Osteocyte (in vitro differentiated cells): ENCODE results near the gene C22orf31. TPM values are rescaled to one million over a fixed set of nuclear protein-coding genes. Genes with fewer than 3 reads are reported as not detected.
"Not testable (repeated sequence)": the region's sequence is repeated elsewhere in the genome, so short reads cannot be mapped to it uniquely, and the experiment has no call there.

Experiments
- DNase-seq: peaks from one replicate; pipeline ENCODE4 v3.0.0; 2021; ENCODE audit warnings: mixed read lengths; ENCODE audit not compliant: unreplicated experiment; ENCODE audit errors: extremely low spot score
- H3K27ac Mint-ChIP-seq: one replicate; pipeline ENCODE4 v1.8.0; 2021; ENCODE audit warnings: mild to moderate bottlenecking, mixed read lengths; ENCODE audit not compliant: unreplicated experiment
- H3K27me3 Mint-ChIP-seq: one replicate; pipeline ENCODE4 v1.8.0; 2021; ENCODE audit warnings: mixed read lengths; ENCODE audit not compliant: unreplicated experiment
- H3K36me3 Mint-ChIP-seq: one replicate; pipeline ENCODE4 v1.8.0; 2021; ENCODE audit warnings: mixed read lengths; ENCODE audit not compliant: unreplicated experiment
- H3K4me1 Mint-ChIP-seq: one replicate; pipeline ENCODE4 v1.8.0; 2021; ENCODE audit warnings: mixed read lengths; ENCODE audit not compliant: unreplicated experiment
- H3K4me3 Mint-ChIP-seq: one replicate; pipeline ENCODE4 v1.8.0; 2021; ENCODE audit warnings: mild to moderate bottlenecking, moderate library complexity, mixed read lengths; ENCODE audit not compliant: unreplicated experiment
- H3K9me3 Mint-ChIP-seq: one replicate; pipeline ENCODE4 v1.8.0; 2021; ENCODE audit warnings: mixed read lengths; ENCODE audit not compliant: unreplicated experiment
- CTCF ChIP-seq: fragments of 200-600 bp; sonication (generic); IDR thresholded peaks from 2 replicates; pipeline ENCODE4 v1.5.0; 2021; ENCODE audit warnings: antibody characterized with exemption, mild to moderate bottlenecking, moderate library complexity
- total RNA-seq: library from RNA; stranded (reverse); gene quantifications from 2 replicates; pipeline ENCODE4 v1.2.1, GENCODE V29; 2021

C22orf31 gene
- total RNA-seq, 1 donor from 2014 or later = not detected

- no peaks in the 10 kb centered on the region for H3K27me3 Mint-ChIP-seq
- H3K27ac Mint-ChIP-seq = no peak overlapping the region
- no peak overlapping the region for H3K4me3 Mint-ChIP-seq
- no peaks in the 10 kb centered on the region for H3K36me3 Mint-ChIP-seq
- H3K4me1 Mint-ChIP-seq = peaks cover 26% of the 10 kb centered on the region
- no peaks in the 10 kb centered on the region for H3K9me3 Mint-ChIP-seq
- no peak for DNase-seq
- TF ChIP-seq CTCF = peak; percentile 96
These were observed 21.0 kb downstream of the C22orf31 start for GRCh38 chr22:29040385-29041275.

GRCh38 chr22:29039684-29040083, 21.9 kb downstream of the C22orf31 start:
- peaks cover 27% of the 10 kb centered on the region for H3K4me1 Mint-ChIP-seq
- not testable (repeated sequence) for H3K4me3 Mint-ChIP-seq, H3K27ac Mint-ChIP-seq, H3K9me3 Mint-ChIP-seq, DNase-seq, H3K27me3 Mint-ChIP-seq, H3K36me3 Mint-ChIP-seq

- Mint-ChIP-seq H3K9me3 (no peaks in the 10 kb centered on the region), H3K4me1 (peaks cover 24% of the 10 kb centered on the region), H3K27me3 (no peaks in the 10 kb centered on the region), H3K27ac (no peak overlapping the region), H3K4me3 (no peak overlapping the region), H3K36me3 (no peaks in the 10 kb centered on the region)
- no peak for DNase-seq
- no peak for TF ChIP-seq CTCF
These were observed 22.5 kb downstream of the C22orf31 start for GRCh38 chr22:29039148-29039547.

- H3K36me3 Mint-ChIP-seq = no peaks in the 10 kb centered on the region
- no peak overlapping the region for H3K4me3 Mint-ChIP-seq
- no peak overlapping the region for H3K27ac Mint-ChIP-seq
- TF ChIP-seq CTCF = no peak
- no peaks in the 10 kb centered on the region for H3K27me3 Mint-ChIP-seq
- no peaks in the 10 kb centered on the region for H3K9me3 Mint-ChIP-seq
- H3K4me1 Mint-ChIP-seq = peaks cover 29% of the 10 kb centered on the region
- no peak for DNase-seq
These were observed 24.2 kb downstream of the C22orf31 start for GRCh38 chr22:29037340-29037932.

- no peak for TF ChIP-seq CTCF
- H3K4me1 Mint-ChIP-seq = peaks cover 45% of the 10 kb centered on the region
- DNase-seq = no peak
- no peaks in the 10 kb centered on the region for H3K27me3 Mint-ChIP-seq
- H3K9me3 Mint-ChIP-seq = no peaks in the 10 kb centered on the region
- H3K27ac Mint-ChIP-seq = peak overlapping the region; percentile 94
- no peaks in the 10 kb centered on the region for H3K36me3 Mint-ChIP-seq
- H3K4me3 Mint-ChIP-seq = no peak overlapping the region
These were observed 29.0 kb downstream of the C22orf31 start for GRCh38 chr22:29032584-29032983.
